Peyer's patch (tissue), 4 donors: Measurements from ENCODE around the gene VAV2. TPM values are rescaled to one million over a fixed set of nuclear protein-coding genes. Genes with fewer than 3 reads are reported as not detected.

ENCODE experiments used
- DNase-seq, 3 donors: peaks; one replicate each; pipeline ENCODE4 v3.0.0-alpha.2; 2017 to 2019
- H3K27ac ChIP-seq, 4 donors: fragments of 200-600 bp; sonication (generic); one replicate each; pipeline ENCODE4 v1.5.1; 2016 to 2019
- H3K27me3 ChIP-seq, 2 donors: fragments of 200-600 bp; sonication (generic); one replicate each; pipeline ENCODE4 v1.5.1; 2019
- H3K36me3 ChIP-seq, 3 donors: fragments of 200-600 bp; sonication (generic); one replicate each; pipeline ENCODE4 v1.5.1; 2016 to 2019
- H3K4me1 ChIP-seq, 4 donors: fragments of 200-600 bp; sonication (generic); one replicate each; pipeline ENCODE4 v1.5.1; 2016 to 2019
- H3K4me3 ChIP-seq, 4 donors: fragments of 200-600 bp; sonication (generic); 1 replicate in 3 of 4; 2 replicates in 1 of 4; pipeline ENCODE4 v1.5.1; 2016 to 2019; ENCODE audit warnings: mild to moderate bottlenecking in 1 of 4
- H3K9me3 ChIP-seq, 4 donors: fragments of 200-600 bp; sonication (generic); one replicate each; pipeline ENCODE4 v1.5.1; 2016 to 2019; ENCODE audit warnings: mild to moderate bottlenecking in 1 of 4
- CTCF ChIP-seq, 6 experiments: fragments of 450-650 bp in 4 of 6; fragments of 200-600 bp in 2 of 6; sonication (generic) in 1 of 6; IDR thresholded peaks; one replicate each; pipeline ENCODE4 v1.5.1; 2017 to 2019; ENCODE audit warnings: antibody characterized with exemption in 6 of 6, mild to moderate bottlenecking in 3 of 6, moderate library complexity in 1 of 6
- POLR2A ChIP-seq, 2 donors: fragments of 450-650 bp; IDR thresholded peaks; one replicate each; pipeline ENCODE4 v1.5.1; 2017; ENCODE audit warnings: antibody characterized with exemption in 2 of 2, mild to moderate bottlenecking in 2 of 2, moderate library complexity in 2 of 2
- total RNA-seq, 4 donors: library from RNA; depleted of rRNA; stranded (reverse); fragments of >200 nt; gene quantifications; one replicate each; pipeline ENCODE4 v1.1.0, GENCODE V29; 2016

The VAV2 gene
- total RNA-seq, 4 donors from 2014 or later = 47.9 to 61.8 (median 58.9) TPM

GRCh38 chr9:133823189-133824105 is 168.7 kb downstream of the VAV2 start:
- Histone ChIP-seq H3K27me3 (no peaks in the 10 kb centered on the region), H3K9me3 (no peaks in the 10 kb centered on the region), H3K4me1 (peaks cover 0 to 8% (median 0%) of the 10 kb centered on the region in 4 donors), H3K27ac (peak overlapping the region in 1 of 4 donors; percentile 67), H3K4me3 (no peak overlapping the region), H3K36me3 (no peaks in the 10 kb centered on the region)
- no peak for TF ChIP-seq CTCF (IDR thresholded peaks at IDR 0.05)
- no peak for TF ChIP-seq POLR2A (IDR thresholded peaks at IDR 0.05)
- peak in 2 of 3 donors; percentile 69 to 72 for DNase-seq

- H3K36me3 ChIP-seq = peaks cover 0 to 2% (median 0%) of the 10 kb centered on the region in 3 donors
- H3K4me1 ChIP-seq = peaks cover 0 to 8% (median 0%) of the 10 kb centered on the region in 4 donors
- peak overlapping the region in 1 of 4 donors; percentile 67 for H3K27ac ChIP-seq
- DNase-seq = peak in 2 of 3 donors; percentile 59
- no peak overlapping the region for H3K4me3 ChIP-seq
- no peaks in the 10 kb centered on the region for H3K27me3 ChIP-seq
- H3K9me3 ChIP-seq = no peaks in the 10 kb centered on the region
- TF ChIP-seq POLR2A (IDR thresholded peaks at IDR 0.05) = no peak
- TF ChIP-seq CTCF (IDR thresholded peaks at IDR 0.05) = no peak
Measured at GRCh38 chr9:133822430-133823065, 169.6 kb downstream of the VAV2 start.

- Histone ChIP-seq H3K27ac (peak overlapping the region in 1 of 4 donors; percentile 67), H3K9me3 (no peaks in the 10 kb centered on the region), H3K27me3 (no peaks in the 10 kb centered on the region), H3K4me1 (peaks cover 0 to 8% (median 0%) of the 10 kb centered on the region in 4 donors), H3K36me3 (peaks cover 0 to 4% (median 0%) of the 10 kb centered on the region in 3 donors), H3K4me3 (no peak overlapping the region)
- peak in 2 of 3 donors; percentile 62 for DNase-seq
- TF ChIP-seq POLR2A (IDR thresholded peaks at IDR 0.05) (no peak), CTCF (IDR thresholded peaks at IDR 0.05) (no peak)
Measured at GRCh38 chr9:133821601-133822429, 170.3 kb downstream of the VAV2 start.

GRCh38 chr9:133819923-133820322 is 172.2 kb downstream of the VAV2 start:
- Histone ChIP-seq H3K27ac (no peak overlapping the region), H3K9me3 (no peaks in the 10 kb centered on the region), H3K36me3 (peaks cover 0 to 4% (median 0%) of the 10 kb centered on the region in 3 donors), H3K4me3 (no peak overlapping the region), H3K4me1 (peaks cover 0 to 8% (median 0%) of the 10 kb centered on the region in 4 donors), H3K27me3 (no peaks in the 10 kb centered on the region)
- no peak for TF ChIP-seq CTCF (IDR thresholded peaks at IDR 0.05)
- no peak for TF ChIP-seq POLR2A (IDR thresholded peaks at IDR 0.05)
- DNase-seq = no peak

- Histone ChIP-seq H3K4me1 (peaks cover 0 to 8% (median 0%) of the 10 kb centered on the region in 4 donors), H3K27me3 (no peaks in the 10 kb centered on the region), H3K36me3 (peaks cover 0 to 4% (median 0%) of the 10 kb centered on the region in 3 donors), H3K27ac (peak overlapping the region in 2 of 4 donors; percentile 24 to 59), H3K4me3 (no peak overlapping the region), H3K9me3 (no peaks in the 10 kb centered on the region)
- no peak for TF ChIP-seq POLR2A (IDR thresholded peaks at IDR 0.05)
- no peak for TF ChIP-seq CTCF (IDR thresholded peaks at IDR 0.05)
- DNase-seq = peak in 2 of 3 donors; percentile 68 to 81
Measured at GRCh38 chr9:133818444-133818843, 173.7 kb downstream of the VAV2 start.
